Colonic mucosa (tissue), 4 donors: ENCODE results near the gene THAP3. TPM values are rescaled to one million over a fixed set of nuclear protein-coding genes. Genes with fewer than 3 reads are reported as not detected.

Experiments
- DNase-seq: peaks from one replicate; pipeline ENCODE4 v3.0.0-alpha.2; 2020
- H3K27ac ChIP-seq: fragments of 200-600 bp; one replicate; pipeline ENCODE4 v1.8.0; 2021
- H3K27me3 ChIP-seq: fragments of 200-600 bp; one replicate; pipeline ENCODE4 v1.8.0; 2021
- H3K36me3 ChIP-seq: fragments of 200-600 bp; one replicate; pipeline ENCODE4 v1.8.0; 2021
- H3K4me1 ChIP-seq: fragments of 200-600 bp; one replicate; pipeline ENCODE4 v1.8.0; 2021; ENCODE audit warnings: mild to moderate bottlenecking
- H3K4me3 ChIP-seq: fragments of 200-600 bp; one replicate; pipeline ENCODE4 v1.8.0; 2021
- H3K9ac ChIP-seq, 2 donors: one replicate each; pipeline ENCODE4 v1.7.0; 2013; ENCODE audit warnings: control low read depth in 2 of 2, low read depth in 2 of 2, low read length in 2 of 2
- H3K9me3 ChIP-seq: fragments of 200-600 bp; one replicate; pipeline ENCODE4 v1.8.0; 2021
- intact Hi-C: fragments of 100-400 bp; cut with DNase I; formaldehyde crosslinking; loops from one replicate; pipeline ENCODE4 v1.14.1; 2022
- total RNA-seq, 2 donors: library from RNA; stranded (reverse); fragmentation: NEBNext Ultra II Directional in 1 of 2; extraction: Animal tissue kit (Norgen Biotek cat#: 25700) in 1 of 2; gene quantifications; one replicate each; pipeline ENCODE4 v1.2.1, GENCODE V29; 2021
- TF ChIP-seq, protein P1 (sequence below): fragments of 200-600 bp; IDR thresholded peaks from one replicate; pipeline ENCODE4 v1.8.0; 2022; ENCODE audit warnings: antibody characterized with exemption, mild to moderate bottlenecking
- donor health status: healthy.
- donor health status: DM: no; HTN: no; CAD: no.
- donor health status: DM: no; HTN: no; CAD: no.

THAP3 gene
- total RNA-seq, 2 donors from 2014 or later, result 9.1 to 18.2 TPM

DNA sequence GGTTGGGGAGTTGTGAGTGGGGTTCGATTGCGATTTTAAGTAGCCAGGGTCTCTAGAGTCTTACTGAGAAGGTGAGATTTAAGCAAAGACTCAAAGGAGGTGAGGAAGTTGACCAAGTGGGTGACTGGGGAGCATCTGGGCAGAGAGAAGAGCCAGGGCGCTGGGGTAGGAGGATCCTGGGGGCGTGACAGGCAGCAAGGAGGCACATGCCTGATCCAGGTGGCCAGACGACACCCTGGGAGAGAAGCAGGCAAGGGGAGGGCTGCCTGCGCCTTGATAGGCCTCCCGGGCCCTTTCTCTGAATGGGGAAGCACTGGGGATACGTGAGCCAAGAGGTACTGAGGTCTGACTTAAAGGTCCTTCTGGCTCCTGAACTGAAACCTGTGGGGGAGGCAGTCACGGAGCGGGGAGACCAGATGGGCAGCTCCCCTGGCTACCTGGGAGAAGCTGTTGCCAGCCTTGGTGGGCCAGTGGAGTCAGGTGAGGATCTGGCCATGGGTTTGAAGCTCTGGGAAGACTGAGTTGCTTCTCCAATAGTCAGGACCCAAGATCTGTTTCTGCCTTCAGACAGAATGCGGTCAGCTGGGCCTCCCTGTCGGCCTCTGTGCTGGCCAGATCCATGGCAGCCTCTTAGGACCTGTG is 39.5 kb upstream of the THAP3 start:
- DNase-seq, result no peak
- intact Hi-C loops, result no loop called here
- H3K4me3 ChIP-seq, result no peak overlapping the region
- no peaks in the 10 kb centered on the region for H3K36me3 ChIP-seq
- H3K9ac ChIP-seq, result no peak overlapping the region
- no peak overlapping the region for H3K27ac ChIP-seq
- TF ChIP-seq, protein P1, sequence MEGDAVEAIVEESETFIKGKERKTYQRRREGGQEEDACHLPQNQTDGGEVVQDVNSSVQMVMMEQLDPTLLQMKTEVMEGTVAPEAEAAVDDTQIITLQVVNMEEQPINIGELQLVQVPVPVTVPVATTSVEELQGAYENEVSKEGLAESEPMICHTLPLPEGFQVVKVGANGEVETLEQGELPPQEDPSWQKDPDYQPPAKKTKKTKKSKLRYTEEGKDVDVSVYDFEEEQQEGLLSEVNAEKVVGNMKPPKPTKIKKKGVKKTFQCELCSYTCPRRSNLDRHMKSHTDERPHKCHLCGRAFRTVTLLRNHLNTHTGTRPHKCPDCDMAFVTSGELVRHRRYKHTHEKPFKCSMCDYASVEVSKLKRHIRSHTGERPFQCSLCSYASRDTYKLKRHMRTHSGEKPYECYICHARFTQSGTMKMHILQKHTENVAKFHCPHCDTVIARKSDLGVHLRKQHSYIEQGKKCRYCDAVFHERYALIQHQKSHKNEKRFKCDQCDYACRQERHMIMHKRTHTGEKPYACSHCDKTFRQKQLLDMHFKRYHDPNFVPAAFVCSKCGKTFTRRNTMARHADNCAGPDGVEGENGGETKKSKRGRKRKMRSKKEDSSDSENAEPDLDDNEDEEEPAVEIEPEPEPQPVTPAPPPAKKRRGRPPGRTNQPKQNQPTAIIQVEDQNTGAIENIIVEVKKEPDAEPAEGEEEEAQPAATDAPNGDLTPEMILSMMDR, result no peak
- H3K27me3 ChIP-seq, result no peaks in the 10 kb centered on the region
- no peaks in the 10 kb centered on the region for H3K9me3 ChIP-seq
- peaks cover 13% of the 10 kb centered on the region for H3K4me1 ChIP-seq

DNA sequence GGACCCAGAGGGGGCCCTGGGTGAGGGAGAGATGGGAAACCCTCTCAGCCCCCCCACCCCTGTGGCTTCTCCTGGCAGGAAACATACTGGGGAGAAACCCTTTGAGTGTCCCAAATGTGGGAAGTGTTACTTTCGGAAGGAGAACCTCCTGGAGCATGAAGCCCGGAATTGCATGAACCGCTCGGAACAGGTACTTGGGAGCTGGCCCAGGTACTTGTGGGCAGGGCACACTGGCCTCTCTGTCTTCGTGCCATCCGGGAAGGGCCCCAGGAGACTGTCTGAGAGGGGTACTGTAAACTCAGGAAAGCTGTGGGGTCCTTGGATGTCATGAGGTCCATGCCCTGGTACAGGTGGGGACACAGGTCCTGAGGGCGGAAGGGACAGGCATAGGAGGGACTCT is 38.8 kb upstream of the THAP3 start:
- H3K36me3 ChIP-seq, result no peaks in the 10 kb centered on the region
- TF ChIP-seq, protein P1, result no peak
- no peak overlapping the region for H3K4me3 ChIP-seq
- no peak overlapping the region for H3K27ac ChIP-seq
- H3K9ac ChIP-seq, result no peak overlapping the region
- intact Hi-C loops, result no loop called here
- DNase-seq, result no peak
- H3K27me3 ChIP-seq, result no peaks in the 10 kb centered on the region
- H3K4me1 ChIP-seq, result peaks cover 9% of the 10 kb centered on the region
- H3K9me3 ChIP-seq, result no peaks in the 10 kb centered on the region

DNA sequence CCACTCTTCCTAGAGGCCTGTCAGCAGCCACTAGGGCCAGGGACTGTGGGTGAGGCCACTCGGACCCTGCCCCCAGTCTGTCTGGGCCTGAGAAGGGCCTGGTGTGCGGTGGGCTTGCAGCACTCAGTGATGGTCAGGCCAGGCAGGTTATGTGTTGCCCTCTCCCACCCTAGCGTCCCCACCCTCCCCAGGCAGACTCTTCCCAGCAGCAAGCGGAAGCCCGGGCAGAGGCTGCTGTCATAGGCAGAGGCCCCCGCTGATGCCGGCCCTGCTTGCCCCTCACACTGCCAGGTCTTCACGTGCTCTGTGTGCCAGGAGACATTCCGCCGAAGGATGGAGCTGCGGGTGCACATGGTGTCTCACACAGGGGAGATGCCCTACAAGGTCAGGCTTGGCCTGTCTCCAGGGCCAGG is 38.3 kb upstream of the THAP3 start:
- no peak overlapping the region for H3K27ac ChIP-seq
- TF ChIP-seq, protein P1, result no peak
- H3K4me1 ChIP-seq, result peaks cover 3% of the 10 kb centered on the region
- H3K36me3 ChIP-seq, result no peaks in the 10 kb centered on the region
- intact Hi-C loops, result no loop called here
- H3K9me3 ChIP-seq, result no peaks in the 10 kb centered on the region
- no peaks in the 10 kb centered on the region for H3K27me3 ChIP-seq
- no peak overlapping the region for H3K4me3 ChIP-seq
- H3K9ac ChIP-seq, result no peak overlapping the region
- no peak for DNase-seq

DNA sequence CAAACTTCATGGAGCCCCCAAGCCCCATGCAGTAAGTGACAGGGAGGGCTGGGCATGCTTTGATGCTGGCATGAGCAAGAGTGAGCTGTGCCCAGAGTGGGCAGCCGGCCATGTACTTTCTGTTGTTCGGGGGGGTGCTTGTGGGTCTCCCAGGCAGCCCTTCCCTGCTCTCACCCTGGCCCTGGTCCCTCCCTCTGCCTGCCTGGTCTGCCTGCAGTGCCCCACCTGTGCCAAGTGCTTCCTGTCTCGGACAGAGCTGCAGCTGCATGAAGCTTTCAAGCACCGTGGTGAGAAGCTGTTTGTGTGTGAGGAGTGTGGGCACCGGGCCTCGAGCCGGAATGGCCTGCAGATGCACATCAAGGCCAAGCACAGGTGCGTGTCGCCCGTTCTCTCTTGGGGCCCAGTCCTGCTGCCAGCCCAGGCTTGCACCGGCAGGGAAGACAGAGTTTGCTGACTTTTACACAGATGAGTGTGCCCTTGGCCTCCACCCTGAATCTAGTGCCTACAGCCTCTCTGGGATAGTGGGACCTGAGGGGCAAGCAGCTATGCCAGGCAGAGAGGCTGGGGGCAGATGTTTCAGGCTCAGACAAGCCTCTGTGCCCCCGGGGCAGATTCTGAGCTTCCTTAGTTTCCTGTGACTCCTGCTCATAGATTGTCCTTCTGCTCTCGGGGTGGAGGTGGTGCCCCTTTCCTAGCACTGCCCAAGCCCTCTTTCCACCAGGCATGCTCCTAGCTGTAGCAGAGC is 37.2 kb upstream of the THAP3 start:
- no peaks in the 10 kb centered on the region for H3K4me1 ChIP-seq
- H3K27ac ChIP-seq, result no peak overlapping the region
- H3K9me3 ChIP-seq, result no peaks in the 10 kb centered on the region
- H3K27me3 ChIP-seq, result no peaks in the 10 kb centered on the region
- no peak for DNase-seq
- TF ChIP-seq, protein P1, result no peak
- no peak overlapping the region for H3K4me3 ChIP-seq
- no peak overlapping the region for H3K9ac ChIP-seq
- intact Hi-C loops, result no loop called here
- H3K36me3 ChIP-seq, result no peaks in the 10 kb centered on the region

DNA sequence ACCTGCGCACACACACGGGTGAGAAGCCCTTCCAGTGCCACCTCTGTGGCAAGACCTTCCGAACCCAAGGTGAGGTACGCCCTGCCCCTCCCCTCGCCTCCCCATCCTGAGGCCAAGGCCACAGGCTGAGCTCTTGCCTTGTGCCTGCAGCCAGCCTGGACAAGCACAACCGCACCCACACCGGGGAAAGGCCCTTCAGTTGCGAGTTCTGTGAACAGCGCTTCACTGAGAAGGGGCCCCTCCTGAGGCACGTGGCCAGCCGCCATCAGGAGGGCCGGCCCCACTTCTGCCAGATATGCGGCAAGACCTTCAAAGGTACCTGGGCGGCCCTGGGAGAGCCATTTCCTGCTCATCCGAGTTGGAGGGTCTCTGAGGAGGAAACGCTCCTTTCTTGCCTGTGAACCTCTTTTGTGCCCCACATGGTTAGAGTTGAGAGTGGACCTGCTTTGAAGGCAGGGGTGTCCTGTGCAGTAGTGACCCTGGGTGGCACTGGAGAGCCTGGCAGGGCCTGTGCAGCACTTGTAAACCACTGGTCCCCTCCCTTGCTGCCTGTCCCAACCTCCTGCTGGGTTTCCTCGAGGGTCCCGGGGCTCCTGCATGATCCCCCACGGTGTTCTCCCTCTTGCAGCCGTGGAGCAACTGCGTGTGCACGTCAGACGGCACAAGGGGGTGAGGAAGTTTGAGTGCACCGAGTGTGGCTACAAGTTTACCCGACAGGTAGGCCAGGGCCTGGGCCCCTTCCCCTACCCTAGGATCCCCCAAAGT is 36.4 kb upstream of the THAP3 start:
- Histone ChIP-seq H3K27ac (no peak overlapping the region), H3K36me3 (no peaks in the 10 kb centered on the region), H3K4me1 (no peaks in the 10 kb centered on the region), H3K9me3 (no peaks in the 10 kb centered on the region), H3K9ac (no peak overlapping the region), H3K4me3 (no peak overlapping the region), H3K27me3 (no peaks in the 10 kb centered on the region)
- TF ChIP-seq, protein P1, result no peak
- intact Hi-C loops, result no loop called here
- peak; percentile 53 for DNase-seq
